Measurements from ENCODE around the gene ANKRD23.
"Not testable (repeated sequence)": the region's sequence is repeated elsewhere in the genome, so short reads cannot be mapped to it uniquely, and the experiment has no call there.

The ANKRD23 gene

DNA sequence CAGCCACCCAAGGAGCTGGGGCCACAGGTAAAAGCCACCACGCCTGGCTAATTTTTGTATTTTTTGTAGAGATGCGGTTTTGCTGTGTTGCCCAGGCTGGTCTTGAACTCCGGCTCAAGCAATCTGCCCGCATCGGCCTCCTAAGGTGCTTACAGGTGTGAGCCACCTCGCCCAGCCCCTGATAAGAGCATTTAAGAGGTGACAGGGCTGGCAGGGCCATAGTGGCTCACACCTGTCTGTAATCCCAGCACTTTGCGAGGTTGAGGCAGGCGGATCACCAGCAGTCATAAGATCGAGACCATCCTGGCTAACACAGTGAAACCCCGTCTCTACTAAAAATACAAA, 36.7 kb downstream of the ANKRD23 start:
- TF ChIP-seq, protein P1, sequence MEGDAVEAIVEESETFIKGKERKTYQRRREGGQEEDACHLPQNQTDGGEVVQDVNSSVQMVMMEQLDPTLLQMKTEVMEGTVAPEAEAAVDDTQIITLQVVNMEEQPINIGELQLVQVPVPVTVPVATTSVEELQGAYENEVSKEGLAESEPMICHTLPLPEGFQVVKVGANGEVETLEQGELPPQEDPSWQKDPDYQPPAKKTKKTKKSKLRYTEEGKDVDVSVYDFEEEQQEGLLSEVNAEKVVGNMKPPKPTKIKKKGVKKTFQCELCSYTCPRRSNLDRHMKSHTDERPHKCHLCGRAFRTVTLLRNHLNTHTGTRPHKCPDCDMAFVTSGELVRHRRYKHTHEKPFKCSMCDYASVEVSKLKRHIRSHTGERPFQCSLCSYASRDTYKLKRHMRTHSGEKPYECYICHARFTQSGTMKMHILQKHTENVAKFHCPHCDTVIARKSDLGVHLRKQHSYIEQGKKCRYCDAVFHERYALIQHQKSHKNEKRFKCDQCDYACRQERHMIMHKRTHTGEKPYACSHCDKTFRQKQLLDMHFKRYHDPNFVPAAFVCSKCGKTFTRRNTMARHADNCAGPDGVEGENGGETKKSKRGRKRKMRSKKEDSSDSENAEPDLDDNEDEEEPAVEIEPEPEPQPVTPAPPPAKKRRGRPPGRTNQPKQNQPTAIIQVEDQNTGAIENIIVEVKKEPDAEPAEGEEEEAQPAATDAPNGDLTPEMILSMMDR (IDR thresholded peaks at IDR 0.05; ENCODE audit: insufficient read depth, low read depth, low read length, missing control alignments), result no peak
- no peak overlapping the region for H3K4me3 ChIP-seq (ENCODE audit: low read length)
- DNase-seq (ENCODE audit: low read depth), result no peak

DNA sequence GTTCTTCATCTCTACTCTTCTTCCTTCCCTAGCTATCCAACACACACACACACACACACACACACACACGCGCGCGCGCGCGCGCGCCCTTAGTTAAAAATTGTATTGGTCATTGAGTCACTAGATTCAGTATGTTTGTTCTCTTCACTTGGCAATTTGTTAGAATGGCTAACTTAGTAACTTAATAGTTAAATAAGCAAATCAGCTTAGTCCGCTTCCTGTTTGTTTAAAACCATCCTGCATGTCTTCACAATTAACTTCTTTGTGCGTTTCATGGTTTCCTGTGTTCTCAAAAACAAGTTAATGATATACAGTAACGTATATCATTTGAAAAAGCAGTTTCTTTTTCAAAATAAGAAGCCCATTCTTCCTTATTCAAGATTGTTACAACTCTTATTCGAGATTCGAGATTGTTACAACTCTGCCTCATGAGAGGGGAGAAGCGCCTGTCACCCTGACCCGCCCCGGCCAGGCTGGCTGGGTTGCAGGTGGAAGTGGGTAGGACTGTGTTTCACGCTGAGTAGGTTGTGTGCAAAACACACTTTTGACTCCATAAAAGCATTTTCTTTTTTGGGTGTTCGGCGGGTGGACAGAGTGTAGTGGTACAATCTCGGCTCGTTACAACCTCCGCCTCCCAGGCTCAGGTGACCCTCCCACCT, 37.2 kb downstream of the ANKRD23 start:
- no peak overlapping the region for H3K4me3 ChIP-seq (ENCODE audit: low read length)
- DNase-seq (ENCODE audit: low read depth), result no peak

DNA sequence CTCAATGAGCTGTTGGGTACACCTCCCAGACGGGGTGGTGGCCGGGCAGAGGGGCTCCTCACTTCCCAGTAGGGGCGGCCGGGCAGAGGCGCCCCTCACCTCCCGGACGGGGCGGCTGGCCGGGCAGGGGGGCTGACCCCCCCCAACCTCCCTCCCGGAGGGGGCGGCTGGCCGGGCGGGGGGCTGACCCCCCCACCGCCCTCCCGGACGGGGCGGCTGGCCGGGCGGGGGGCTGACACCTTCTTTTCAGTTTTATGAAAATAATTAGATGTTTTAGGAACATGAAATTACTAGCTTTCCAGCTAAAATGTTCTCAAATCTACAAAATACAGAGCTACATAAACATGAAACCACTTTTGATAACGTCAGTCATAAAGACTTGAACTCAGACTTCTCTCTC, 37.9 kb downstream of the ANKRD23 start:
- not testable (repeated sequence) for H3K4me3 ChIP-seq (ENCODE audit: low read length); DNase-seq (ENCODE audit: low read depth)

More for the DNA sequence above, 37.2 kb downstream of the ANKRD23 start:
- TF ChIP-seq, protein P1 (IDR thresholded peaks at IDR 0.05; ENCODE audit: insufficient read depth, low read depth, low read length, missing control alignments), result no peak

DNA sequence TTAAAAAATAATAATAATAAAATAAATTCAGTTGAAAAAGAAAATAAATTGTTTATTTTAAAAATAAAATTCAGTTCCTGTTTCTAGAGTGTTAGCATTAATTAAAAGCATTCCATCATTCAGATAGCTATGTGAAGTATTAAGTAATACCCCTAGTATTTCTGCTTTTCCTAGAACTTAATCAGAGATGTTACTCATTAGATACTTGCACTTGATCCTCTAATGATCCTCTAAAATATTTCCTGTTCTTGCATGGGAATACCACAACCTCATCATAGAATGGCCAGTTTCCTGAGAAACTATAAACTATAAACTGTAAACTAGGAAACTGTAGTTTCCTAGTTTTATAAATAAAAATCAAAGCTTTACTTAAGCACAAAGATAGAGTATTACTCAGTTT, 38.8 kb downstream of the ANKRD23 start:
- TF ChIP-seq, protein P1 (IDR thresholded peaks at IDR 0.05; ENCODE audit: insufficient read depth, low read depth, low read length, missing control alignments), result no peak
- no peak for DNase-seq (ENCODE audit: low read depth)
- H3K4me3 ChIP-seq (ENCODE audit: low read length), result no peak overlapping the region

DNA sequence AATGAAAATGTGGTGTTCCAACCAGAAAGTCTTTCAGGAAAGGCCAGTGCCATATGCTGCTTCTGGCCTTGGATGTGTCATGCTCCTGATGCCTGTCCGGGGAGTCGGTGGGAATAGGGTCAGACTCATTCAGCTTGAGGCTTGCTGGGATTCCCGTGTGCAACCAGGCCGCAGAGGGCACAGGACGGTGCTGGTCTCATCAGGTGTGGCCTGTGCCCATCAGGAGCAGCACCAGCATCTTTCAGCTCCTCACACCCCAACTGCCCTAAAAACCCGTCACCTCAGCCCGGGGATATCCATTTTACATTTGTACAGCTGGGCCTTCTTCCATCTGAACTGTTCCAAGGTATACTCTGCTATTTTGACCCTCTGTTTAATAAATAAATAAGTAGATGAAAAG, 41.1 kb downstream of the ANKRD23 start:
- no peak overlapping the region for H3K4me3 ChIP-seq (ENCODE audit: low read length)
- TF ChIP-seq, protein P1 (IDR thresholded peaks at IDR 0.05; ENCODE audit: insufficient read depth, low read depth, low read length, missing control alignments), result no peak
- no peak for DNase-seq (ENCODE audit: low read depth)

DNA sequence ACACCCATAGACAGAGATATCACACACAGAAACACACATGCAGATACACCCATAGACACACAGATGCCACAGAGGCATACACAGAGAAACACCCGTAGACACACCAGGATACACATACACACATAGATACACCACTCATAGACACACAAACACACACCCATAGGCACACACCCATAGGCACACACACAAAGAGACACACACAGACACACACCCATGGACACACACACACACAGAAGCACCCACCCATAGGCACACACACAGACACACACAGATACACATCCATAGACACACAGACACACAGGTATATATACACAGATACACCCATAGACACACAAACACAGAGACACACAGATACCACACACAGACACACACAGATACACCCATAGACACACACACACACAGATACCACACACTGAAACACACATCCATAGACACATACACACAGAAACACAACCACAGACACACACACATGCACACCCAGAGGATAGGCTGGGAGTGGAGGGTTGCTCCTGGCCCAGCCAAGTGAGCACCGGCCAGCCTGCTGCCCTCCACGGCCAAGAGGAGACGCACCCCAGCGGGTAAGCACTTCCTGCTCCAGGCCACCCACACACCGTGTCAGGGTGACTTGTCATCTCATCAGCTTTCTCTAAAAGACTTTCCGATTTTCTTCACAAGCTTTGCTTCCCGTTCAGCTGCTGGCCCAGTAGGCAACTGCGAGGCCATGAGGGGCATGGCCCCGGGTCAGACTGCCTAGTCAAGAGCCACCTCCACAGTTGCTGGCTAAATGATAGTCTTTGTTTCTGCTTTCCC, 41.8 kb downstream of the ANKRD23 start:
- no peak for DNase-seq (ENCODE audit: low read depth)
- no peak overlapping the region for H3K4me3 ChIP-seq (ENCODE audit: low read length)
- TF ChIP-seq, protein P1 (IDR thresholded peaks at IDR 0.05; ENCODE audit: insufficient read depth, low read depth, low read length, missing control alignments), result no peak

DNA sequence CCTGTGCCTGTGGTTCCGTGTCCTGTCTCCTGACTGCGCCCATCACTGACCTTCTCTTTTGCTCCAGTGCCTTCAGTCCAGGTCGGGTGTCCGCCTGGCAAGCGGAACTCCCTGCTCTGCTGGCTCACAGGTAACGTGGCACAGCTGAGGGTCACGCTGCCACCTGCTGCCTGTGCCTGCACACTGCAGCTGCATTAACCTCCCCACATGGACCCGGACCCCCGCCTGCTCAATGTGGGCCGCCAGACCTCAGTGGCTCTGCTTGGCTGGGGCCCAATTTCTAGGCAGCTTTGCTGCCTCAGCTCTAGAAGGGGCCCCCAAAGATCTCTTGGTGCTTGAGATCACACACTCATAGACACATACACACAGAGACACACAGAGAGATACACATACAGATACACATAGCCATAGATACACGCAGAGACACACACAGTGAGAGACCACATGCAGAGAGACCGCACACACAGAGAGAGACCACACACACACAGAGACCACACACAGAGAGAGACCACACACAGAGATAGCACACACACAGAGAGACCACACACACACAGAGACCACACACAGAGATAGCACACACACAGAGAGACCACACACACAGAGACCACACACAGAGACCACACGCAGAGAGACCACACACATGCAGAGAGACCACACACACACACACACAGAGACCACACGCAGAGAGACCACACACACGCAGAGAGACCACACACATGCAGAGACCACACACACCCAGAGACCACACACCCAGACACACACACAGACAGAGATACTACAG, 42.6 kb downstream of the ANKRD23 start:
- H3K4me3 ChIP-seq (ENCODE audit: low read length), result no peak overlapping the region
- TF ChIP-seq, protein P1 (IDR thresholded peaks at IDR 0.05; ENCODE audit: insufficient read depth, low read depth, low read length, missing control alignments), result peak; percentile 89
- peak; percentile 72 for DNase-seq (ENCODE audit: low read depth)

Measured in epithelial cell of esophagus (primary cell).